GM20000 (cell line): ENCODE data around the gene IDH1.

Experiments used
- DNase-seq: peaks from one replicate; pipeline ENCODE4 v3.0.0; 2012; ENCODE audit warnings: low spot score
- TF ChIP-seq, protein P1 (sequence below): IDR thresholded peaks from 2 replicates; pipeline ENCODE4 v1.5.1; 2012; ENCODE audit warnings: mild to moderate bottlenecking, control low read depth; ENCODE audit errors: extremely low read depth, missing control alignments

The IDH1 gene

GRCh38 chr2:208208335-208209085, 46.4 kb downstream of the IDH1 start:
- TF ChIP-seq, protein P1, sequence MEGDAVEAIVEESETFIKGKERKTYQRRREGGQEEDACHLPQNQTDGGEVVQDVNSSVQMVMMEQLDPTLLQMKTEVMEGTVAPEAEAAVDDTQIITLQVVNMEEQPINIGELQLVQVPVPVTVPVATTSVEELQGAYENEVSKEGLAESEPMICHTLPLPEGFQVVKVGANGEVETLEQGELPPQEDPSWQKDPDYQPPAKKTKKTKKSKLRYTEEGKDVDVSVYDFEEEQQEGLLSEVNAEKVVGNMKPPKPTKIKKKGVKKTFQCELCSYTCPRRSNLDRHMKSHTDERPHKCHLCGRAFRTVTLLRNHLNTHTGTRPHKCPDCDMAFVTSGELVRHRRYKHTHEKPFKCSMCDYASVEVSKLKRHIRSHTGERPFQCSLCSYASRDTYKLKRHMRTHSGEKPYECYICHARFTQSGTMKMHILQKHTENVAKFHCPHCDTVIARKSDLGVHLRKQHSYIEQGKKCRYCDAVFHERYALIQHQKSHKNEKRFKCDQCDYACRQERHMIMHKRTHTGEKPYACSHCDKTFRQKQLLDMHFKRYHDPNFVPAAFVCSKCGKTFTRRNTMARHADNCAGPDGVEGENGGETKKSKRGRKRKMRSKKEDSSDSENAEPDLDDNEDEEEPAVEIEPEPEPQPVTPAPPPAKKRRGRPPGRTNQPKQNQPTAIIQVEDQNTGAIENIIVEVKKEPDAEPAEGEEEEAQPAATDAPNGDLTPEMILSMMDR: no peak

GRCh38 chr2:208207769-208208168, 47.1 kb downstream of the IDH1 start:
- DNase-seq: no peak
- TF ChIP-seq, protein P1: no peak

More at GRCh38 chr2:208208335-208209085, 46.4 kb downstream of the IDH1 start:
- DNase-seq: no peak

- TF ChIP-seq, protein P1: no peak
- DNase-seq: no peak
Measured at GRCh38 chr2:208204166-208204565, 50.7 kb downstream of the IDH1 start.

- TF ChIP-seq, protein P1: no peak
- no peak for DNase-seq
Measured at GRCh38 chr2:208195531-208195930, 59.3 kb downstream of the IDH1 start.

DNA sequence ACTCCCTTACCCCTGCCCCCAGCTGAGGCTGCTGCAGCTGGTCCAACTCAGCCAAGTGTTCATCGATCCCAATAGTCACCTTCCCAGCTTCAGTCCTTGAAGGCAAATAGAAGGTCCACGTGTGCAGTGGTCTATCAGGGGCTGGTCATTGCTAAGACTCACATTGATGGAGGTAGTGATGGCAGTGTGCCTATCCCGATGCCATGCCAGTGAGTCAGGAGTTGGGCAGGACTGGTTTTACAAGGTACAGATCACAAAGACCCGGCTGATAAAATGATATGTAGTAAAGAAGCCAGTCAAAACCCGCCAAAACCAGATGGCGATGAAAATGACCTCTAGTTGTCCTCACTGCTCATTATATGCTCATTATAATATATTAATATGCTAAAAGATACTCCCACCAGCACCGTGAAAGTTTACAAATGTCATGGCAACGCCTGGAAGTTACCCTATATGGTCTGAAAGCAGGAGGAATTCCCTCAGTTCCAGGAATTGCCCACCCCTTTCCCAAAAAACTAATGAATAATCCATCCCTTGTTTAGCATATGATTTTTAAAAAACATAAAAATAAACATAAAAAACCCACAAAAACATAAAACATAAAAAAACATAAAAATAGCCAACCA, 62.1 kb downstream of the IDH1 start:
- TF ChIP-seq, protein P1: no peak
- DNase-seq: no peak

DNA sequence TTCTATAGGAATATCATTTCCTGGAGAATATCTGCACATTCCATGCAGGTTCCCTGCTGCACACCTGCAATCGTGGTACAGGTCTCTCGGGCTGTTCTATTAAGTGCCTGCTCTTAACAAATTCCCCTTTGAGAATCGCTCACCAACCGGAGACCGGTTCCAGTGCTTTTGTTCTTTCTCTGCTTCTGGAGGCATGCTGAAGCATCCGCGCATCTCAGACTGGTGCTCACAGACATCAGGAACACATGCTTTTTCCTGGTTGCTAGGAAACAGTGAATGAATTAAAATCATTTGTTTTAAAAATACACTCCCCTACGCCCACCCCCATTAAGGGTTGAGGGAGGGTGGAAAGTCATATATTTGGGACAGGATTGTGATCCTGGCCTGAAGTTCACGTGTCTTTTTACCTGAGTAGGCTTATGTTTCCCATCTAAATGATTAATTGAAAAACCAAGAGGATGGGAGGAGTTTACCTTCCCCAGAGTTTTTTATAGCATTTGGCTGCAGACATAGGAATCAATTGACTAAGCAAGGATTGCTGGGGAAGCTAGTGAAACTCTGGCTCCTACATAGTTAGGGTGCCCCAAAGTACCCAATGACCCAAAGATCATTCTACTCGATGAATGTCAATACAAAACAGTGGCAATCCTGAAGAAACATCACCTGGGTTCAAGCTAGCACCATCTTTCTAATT, 64.9 kb downstream of the IDH1 start, which contains the start of gene C2orf80:
C2orf80 (minus strand) TSS at position 221 of the 694 bp plus-strand sequence. CDS start 3,044 bp downstream, outside the sequence.
- TF ChIP-seq, protein P1: no peak
- no peak for DNase-seq
